Measurements from ENCODE around the gene HAT1. TPM values are rescaled to one million over a fixed set of nuclear protein-coding genes. Genes with fewer than 3 reads are reported as not detected.

HAT1 gene, protein sequence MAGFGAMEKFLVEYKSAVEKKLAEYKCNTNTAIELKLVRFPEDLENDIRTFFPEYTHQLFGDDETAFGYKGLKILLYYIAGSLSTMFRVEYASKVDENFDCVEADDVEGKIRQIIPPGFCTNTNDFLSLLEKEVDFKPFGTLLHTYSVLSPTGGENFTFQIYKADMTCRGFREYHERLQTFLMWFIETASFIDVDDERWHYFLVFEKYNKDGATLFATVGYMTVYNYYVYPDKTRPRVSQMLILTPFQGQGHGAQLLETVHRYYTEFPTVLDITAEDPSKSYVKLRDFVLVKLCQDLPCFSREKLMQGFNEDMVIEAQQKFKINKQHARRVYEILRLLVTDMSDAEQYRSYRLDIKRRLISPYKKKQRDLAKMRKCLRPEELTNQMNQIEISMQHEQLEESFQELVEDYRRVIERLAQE
- 10 to 100 TPM in 3 of 4 donors, 1 to 10 TPM in 1; 8.7 to 19.0 (median 12.3) TPM for total RNA-seq

GRCh38 chr2:171922230-171923022 is at the start of gene HAT1:
HAT1 (plus strand) TSS chr2:171922461; CDS start chr2:171922501, 40 bp downstream.
- Histone ChIP-seq H3K27me3 (no peaks in the 10 kb centered on the region), H3K9me3 (no peaks in the 10 kb centered on the region), H3K4me3 (peak within 1 kb of the TSS; percentile 59 to 95 (median 78)), H3K4me1 (peaks cover 0 to 12% (median 3%) of the 10 kb centered on the region in 4 donors), H3K27ac (peak within 1 kb of the TSS; percentile 83 to 92 (median 88)), H3K36me3 (no peaks in the 10 kb centered on the region)
- TF ChIP-seq, protein P1, sequence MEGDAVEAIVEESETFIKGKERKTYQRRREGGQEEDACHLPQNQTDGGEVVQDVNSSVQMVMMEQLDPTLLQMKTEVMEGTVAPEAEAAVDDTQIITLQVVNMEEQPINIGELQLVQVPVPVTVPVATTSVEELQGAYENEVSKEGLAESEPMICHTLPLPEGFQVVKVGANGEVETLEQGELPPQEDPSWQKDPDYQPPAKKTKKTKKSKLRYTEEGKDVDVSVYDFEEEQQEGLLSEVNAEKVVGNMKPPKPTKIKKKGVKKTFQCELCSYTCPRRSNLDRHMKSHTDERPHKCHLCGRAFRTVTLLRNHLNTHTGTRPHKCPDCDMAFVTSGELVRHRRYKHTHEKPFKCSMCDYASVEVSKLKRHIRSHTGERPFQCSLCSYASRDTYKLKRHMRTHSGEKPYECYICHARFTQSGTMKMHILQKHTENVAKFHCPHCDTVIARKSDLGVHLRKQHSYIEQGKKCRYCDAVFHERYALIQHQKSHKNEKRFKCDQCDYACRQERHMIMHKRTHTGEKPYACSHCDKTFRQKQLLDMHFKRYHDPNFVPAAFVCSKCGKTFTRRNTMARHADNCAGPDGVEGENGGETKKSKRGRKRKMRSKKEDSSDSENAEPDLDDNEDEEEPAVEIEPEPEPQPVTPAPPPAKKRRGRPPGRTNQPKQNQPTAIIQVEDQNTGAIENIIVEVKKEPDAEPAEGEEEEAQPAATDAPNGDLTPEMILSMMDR (IDR thresholded peaks at IDR 0.05), result no peak
- TF ChIP-seq POLR2A (IDR thresholded peaks at IDR 0.05), result peak in 1 of 2 donors; percentile 53
- peak; percentile 97 to 99 (median 98) for DNase-seq

DNA sequence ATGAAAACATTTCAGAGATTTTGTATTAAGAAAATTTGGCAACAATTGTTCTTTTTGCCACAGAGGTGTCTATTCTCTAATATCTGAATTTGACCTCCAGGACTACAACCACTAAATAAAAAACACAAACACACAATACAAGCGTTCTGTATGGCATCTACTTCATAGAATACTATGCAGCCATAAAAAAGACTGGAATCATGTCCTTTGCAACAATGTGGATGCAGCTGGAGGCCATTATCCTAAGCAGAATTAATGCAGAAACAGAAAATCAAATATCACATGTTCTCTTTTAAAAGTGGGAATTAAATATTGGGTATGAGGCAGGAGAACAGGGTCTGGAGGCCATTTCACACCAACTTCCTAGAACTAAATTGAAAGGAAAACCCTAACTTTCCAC is 47.7 kb upstream of the HAT1 start:
- Histone ChIP-seq H3K4me3 (no peak overlapping the region), H3K4me1 (no peaks in the 10 kb centered on the region), H3K27me3 (no peaks in the 10 kb centered on the region), H3K9me3 (no peaks in the 10 kb centered on the region), H3K27ac (no peak overlapping the region), H3K36me3 (no peaks in the 10 kb centered on the region)
- no peak for TF ChIP-seq POLR2A (IDR thresholded peaks at IDR 0.05)
- TF ChIP-seq, protein P1 (IDR thresholded peaks at IDR 0.05), result no peak
- no peak for DNase-seq

DNA sequence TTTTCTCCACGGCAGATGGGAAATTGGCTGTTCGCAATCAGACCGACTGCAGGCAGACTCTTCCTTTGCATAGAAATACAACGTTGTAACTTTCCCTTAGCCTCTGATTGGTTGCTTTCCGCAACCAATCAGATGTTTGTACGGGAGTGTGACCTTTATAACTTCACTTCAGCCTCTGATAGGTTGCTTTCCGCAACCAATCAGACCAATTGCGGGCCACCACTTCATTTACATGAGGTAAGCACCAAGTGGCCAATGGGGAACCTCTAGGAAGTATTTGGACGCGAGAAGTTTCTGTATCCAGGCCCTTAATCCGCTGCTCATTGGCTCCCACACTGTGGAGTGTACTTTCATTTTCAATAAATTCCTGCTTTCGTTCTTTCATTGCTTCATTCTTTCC is 47.3 kb upstream of the HAT1 start:
- Histone ChIP-seq H3K36me3 (no peaks in the 10 kb centered on the region), H3K27me3 (no peaks in the 10 kb centered on the region), H3K27ac (no peak overlapping the region), H3K9me3 (no peaks in the 10 kb centered on the region), H3K4me3 (no peak overlapping the region), H3K4me1 (no peaks in the 10 kb centered on the region)
- TF ChIP-seq POLR2A (IDR thresholded peaks at IDR 0.05), result no peak
- TF ChIP-seq, protein P1 (IDR thresholded peaks at IDR 0.05), result no peak
- DNase-seq, result no peak

DNA sequence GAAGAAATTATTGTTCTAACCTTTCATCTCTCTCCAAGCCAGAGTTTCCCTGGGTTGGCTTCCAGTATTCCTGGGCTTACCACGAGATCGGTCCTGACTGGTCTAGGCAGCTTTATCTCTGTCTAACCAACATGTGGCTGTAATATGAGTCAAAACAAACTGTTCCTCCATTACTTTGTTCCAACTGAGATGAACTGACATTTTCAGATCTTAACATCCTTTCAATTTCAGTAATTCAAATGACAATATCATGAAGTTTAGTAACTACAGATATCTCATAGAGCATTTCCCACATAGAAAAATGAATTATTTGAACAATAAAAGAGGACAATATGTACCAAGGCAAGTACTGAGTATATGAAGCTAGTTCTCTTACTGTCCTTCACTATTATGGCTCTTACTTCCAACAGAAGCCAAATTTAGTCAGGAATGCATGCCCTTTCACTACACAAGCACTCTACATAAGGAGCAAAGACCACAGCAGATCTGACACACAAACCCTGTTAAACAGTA is 43.7 kb upstream of the HAT1 start:
- H3K36me3 ChIP-seq, result no peaks in the 10 kb centered on the region
- H3K27me3 ChIP-seq, result no peaks in the 10 kb centered on the region
- TF ChIP-seq POLR2A (IDR thresholded peaks at IDR 0.05), result no peak
- TF ChIP-seq, protein P1 (IDR thresholded peaks at IDR 0.05), result no peak
- DNase-seq, result no peak
- no peaks in the 10 kb centered on the region for H3K9me3 ChIP-seq
- H3K4me3 ChIP-seq, result no peak overlapping the region
- no peaks in the 10 kb centered on the region for H3K4me1 ChIP-seq
- peak overlapping the region in 1 of 4 donors; percentile 8 for H3K27ac ChIP-seq

DNA sequence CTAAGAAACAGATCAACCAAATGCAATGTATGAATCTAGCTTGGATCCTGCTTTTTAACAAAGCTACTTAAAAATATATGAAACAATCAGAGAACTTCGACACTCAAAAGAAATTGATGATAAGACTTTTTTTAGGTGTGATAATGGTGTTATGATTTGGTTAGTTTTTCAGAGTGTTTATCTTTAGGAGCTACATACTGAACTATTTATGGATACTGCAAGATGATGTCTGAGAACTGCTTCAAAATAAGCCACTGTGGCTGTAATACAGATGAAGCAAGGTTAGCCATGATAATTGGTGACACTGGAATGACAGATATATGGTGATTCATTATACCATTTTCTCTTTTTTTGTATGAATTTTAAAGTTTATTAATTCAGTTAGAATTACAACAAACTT is 42.4 kb upstream of the HAT1 start:
- no peaks in the 10 kb centered on the region for H3K36me3 ChIP-seq
- no peak for DNase-seq
- no peaks in the 10 kb centered on the region for H3K9me3 ChIP-seq
- no peaks in the 10 kb centered on the region for H3K4me1 ChIP-seq
- H3K27me3 ChIP-seq, result no peaks in the 10 kb centered on the region
- TF ChIP-seq, protein P1 (IDR thresholded peaks at IDR 0.05), result no peak
- H3K27ac ChIP-seq, result no peak overlapping the region
- no peak overlapping the region for H3K4me3 ChIP-seq

Measured in Peyer's patch (tissue), 4 donors.